ENCODE results near the gene TM9SF2. TPM values are rescaled to one million over a fixed set of nuclear protein-coding genes. Genes with fewer than 3 reads are reported as not detected.
A peak's percentile ranks its signal among the peaks of the same experiment; 100 is the strongest.

The TM9SF2 gene
- total and polyA plus RNA-seq, 9 of the 15 experiments (the other 6 are each of a cell fraction or from before 2014, with no cell fraction given), result 23.3 to 83.2 (median 55.1) TPM

- TF ChIP-seq NCOR1 (IDR thresholded peaks at IDR 0.05) (no peak), PHB (CRISPR knock-in tag; IDR thresholded peaks at IDR 0.05) (no peak), EZH2 (IDR thresholded peaks at IDR 0.05; ENCODE audit: borderline replicate concordance, low read depth, low read length) (no peak), USF1 (CRISPR knock-in tag; IDR thresholded peaks at IDR 0.05) (no peak), NELFE (IDR thresholded peaks at IDR 0.05; ENCODE audit: insufficient read depth, insufficient read length) (no peak), HNRNPLL (IDR thresholded peaks at IDR 0.05; ENCODE audit: low read depth, low read length, poor library complexity, severe bottlenecking) (no peak)
Measured at GRCh38 chr13:99572131-99572530, 70.9 kb downstream of the TM9SF2 start (continued).

- FAIRE-seq, result no peak
- Histone ChIP-seq H3K79me2 (ENCODE audit: control insufficient read depth, insufficient read depth, low read length) (no peaks in the 10 kb centered on the region), H2AFZ (ENCODE audit: low read depth, low read length) (no peak overlapping the region), H3K9ac (ENCODE audit: insufficient read depth in 1 of 2, low read depth in 2 of 2, low read length in 2 of 2) (no peak overlapping the region), H3K4me1 (replicated peaks in 1 of 2; ENCODE audit: control insufficient read depth in 2 of 2, insufficient read depth in 2 of 2, low read length in 2 of 2) (no peaks in the 10 kb centered on the region), H4K20me1 (replicated peaks; ENCODE audit: control insufficient read depth, insufficient read depth, low read length) (no peaks in the 10 kb centered on the region), H3K4me3 (no peak overlapping the region), H3K36me3 (ENCODE audit: control insufficient read depth, insufficient read depth, low read length) (no peaks in the 10 kb centered on the region), H3K9me3 (replicated peaks; ENCODE audit: control insufficient read depth, insufficient read depth, low read depth, low read length) (no peaks in the 10 kb centered on the region), H3K4me2 (ENCODE audit: insufficient read depth, low read length) (no peak overlapping the region), H3K27me3 (ENCODE audit: control insufficient read depth in 2 of 2, insufficient read depth in 2 of 2, low read length in 2 of 2) (no peaks in the 10 kb centered on the region), H3K27ac (ENCODE audit: extremely low read depth, low read depth, low read length) (no peak overlapping the region), H3K9me1 (ENCODE audit: control insufficient read depth, insufficient read depth, low read length) (no peaks in the 10 kb centered on the region)
- intact Hi-C loops (cut with micrococcal nuclease), result no loop called here
- WGBS (ENCODE audit: insufficient coverage, low coverage, missing lambda C conversion rate), result 58% methylated on average over 13 of the region's 13 CpGs
- no peak for ATAC-seq
- CTCF ChIA-PET (ENCODE audit: low intra/inter-chr PET ratio), result no interaction called here
- POLR2A ChIA-PET, result interaction anchor here (0.6 kb wide), 1 partner anchor 33 kb away, joined by 4 read pairs; no protein-coding TSS in a partner anchor
- TF ChIP-seq PTBP1 (IDR thresholded peaks at IDR 0.05; ENCODE audit: low read depth, low read length) (no peak), MEIS2 (IDR thresholded peaks at IDR 0.05; ENCODE audit: partially characterized antibody) (peak; percentile 30)
- DNase-seq (ENCODE audit: extremely low read depth in 1 of 4, low spot score in 3 of 4), result no peak
- in situ Hi-C loops (cut with MboI), result no loop called here
- BruUV-seq (replicated peaks), result no TSS peak
Measured at GRCh38 chr13:99572921-99573320, 71.6 kb downstream of the TM9SF2 start.
